HUES48 (cell line): ENCODE measurements around the gene GOT1.

Experiments
- H3K27ac ChIP-seq: one replicate; pipeline ENCODE4 v1.7.0; 2013; ENCODE audit warnings: low read depth, low read length, inconsistent platforms
- H3K27me3 ChIP-seq: 2 replicates; pipeline ENCODE4 v1.6.1; 2013; ENCODE audit warnings: mild to moderate bottlenecking, low read length; ENCODE audit not compliant: control insufficient read depth, insufficient read depth
- H3K36me3 ChIP-seq: 2 replicates; pipeline ENCODE4 v1.6.1; 2013; ENCODE audit warnings: low read length; ENCODE audit not compliant: control insufficient read depth, insufficient read depth
- H3K4me1 ChIP-seq: 2 replicates; pipeline ENCODE4 v1.6.1; 2013; ENCODE audit warnings: mild to moderate bottlenecking, low read length; ENCODE audit not compliant: control insufficient read depth, insufficient read depth
- H3K4me3 ChIP-seq: 2 replicates; pipeline ENCODE4 v1.5.1; 2013; ENCODE audit warnings: mild to moderate bottlenecking, low read depth, low read length
- H3K9ac ChIP-seq: 2 replicates; pipeline ENCODE4 v1.6.1; 2013; ENCODE audit warnings: mild to moderate bottlenecking, low read depth, low read length, moderate library complexity
- H3K9me3 ChIP-seq: 2 replicates; pipeline ENCODE4 v1.6.1; 2013; ENCODE audit warnings: low read length; ENCODE audit not compliant: control insufficient read depth, insufficient read depth

The GOT1 gene

GRCh38 chr10:99430451-99431189, at the start of gene GOT1:
GOT1 (minus strand) TSS chr10:99430624; CDS start chr10:99430565, 59 bp downstream.
- Histone ChIP-seq H3K27ac (peak within 1 kb of the TSS; percentile 71), H3K9ac (peak within 1 kb of the TSS; percentile 83), H3K36me3 (peaks cover 7% of the 10 kb centered on the region; the same call in 1 of the 2 replicates), H3K4me3 (peak within 1 kb of the TSS; percentile 89), H3K27me3 (no peaks in the 10 kb centered on the region), H3K9me3 (no peaks in the 10 kb centered on the region), H3K4me1 (no peaks in the 10 kb centered on the region; the same call in 1 of the 2 replicates)

GRCh38 chr10:99470327-99470726, 39.9 kb upstream of the GOT1 start:
- H3K9ac ChIP-seq = no peak overlapping the region
- no peak overlapping the region for H3K27ac ChIP-seq
- no peaks in the 10 kb centered on the region for H3K27me3 ChIP-seq
- no peaks in the 10 kb centered on the region for H3K36me3 ChIP-seq
- no peak overlapping the region for H3K4me3 ChIP-seq
- no peaks in the 10 kb centered on the region for H3K9me3 ChIP-seq
- H3K4me1 ChIP-seq = no peaks in the 10 kb centered on the region

GRCh38 chr10:99467236-99467999, 37.0 kb upstream of the GOT1 start:
- Histone ChIP-seq H3K9ac (no peak overlapping the region), H3K9me3 (no peaks in the 10 kb centered on the region), H3K4me1 (no peaks in the 10 kb centered on the region), H3K27me3 (no peaks in the 10 kb centered on the region), H3K4me3 (no peak overlapping the region), H3K36me3 (no peaks in the 10 kb centered on the region), H3K27ac (no peak overlapping the region)

GRCh38 chr10:99466632-99467223, 36.3 kb upstream of the GOT1 start:
- H3K9me3 ChIP-seq = no peaks in the 10 kb centered on the region
- no peaks in the 10 kb centered on the region for H3K36me3 ChIP-seq
- no peak overlapping the region for H3K27ac ChIP-seq
- H3K27me3 ChIP-seq = no peaks in the 10 kb centered on the region
- no peak overlapping the region for H3K9ac ChIP-seq
- H3K4me3 ChIP-seq = no peak overlapping the region
- no peaks in the 10 kb centered on the region for H3K4me1 ChIP-seq

GRCh38 chr10:99461230-99461629, 30.8 kb upstream of the GOT1 start:
- Histone ChIP-seq H3K4me3 (no peak overlapping the region), H3K4me1 (no peaks in the 10 kb centered on the region), H3K27ac (no peak overlapping the region), H3K9me3 (no peaks in the 10 kb centered on the region), H3K9ac (no peak overlapping the region), H3K36me3 (no peaks in the 10 kb centered on the region), H3K27me3 (no peaks in the 10 kb centered on the region)

GRCh38 chr10:99460070-99460469, 29.6 kb upstream of the GOT1 start:
- Histone ChIP-seq H3K9me3 (no peaks in the 10 kb centered on the region), H3K4me3 (no peak overlapping the region), H3K27ac (no peak overlapping the region), H3K36me3 (no peaks in the 10 kb centered on the region), H3K9ac (no peak overlapping the region), H3K27me3 (no peaks in the 10 kb centered on the region), H3K4me1 (no peaks in the 10 kb centered on the region)

GRCh38 chr10:99459217-99459616, 28.8 kb upstream of the GOT1 start:
- H3K4me1 ChIP-seq = no peaks in the 10 kb centered on the region
- no peak overlapping the region for H3K9ac ChIP-seq
- H3K36me3 ChIP-seq = no peaks in the 10 kb centered on the region
- no peak overlapping the region for H3K4me3 ChIP-seq
- no peak overlapping the region for H3K27ac ChIP-seq
- no peaks in the 10 kb centered on the region for H3K27me3 ChIP-seq
- H3K9me3 ChIP-seq = no peaks in the 10 kb centered on the region

- no peak overlapping the region for H3K4me3 ChIP-seq
- H3K4me1 ChIP-seq = peaks cover 2% of the 10 kb centered on the region
- no peaks in the 10 kb centered on the region for H3K9me3 ChIP-seq
- no peaks in the 10 kb centered on the region for H3K27me3 ChIP-seq
- H3K27ac ChIP-seq = no peak overlapping the region
- H3K36me3 ChIP-seq = no peaks in the 10 kb centered on the region
- H3K9ac ChIP-seq = no peak overlapping the region
These were observed 27.4 kb upstream of the GOT1 start for GRCh38 chr10:99457813-99458212.

- H3K27ac ChIP-seq = no peak overlapping the region
- no peak overlapping the region for H3K4me3 ChIP-seq
- no peaks in the 10 kb centered on the region for H3K9me3 ChIP-seq
- H3K27me3 ChIP-seq = no peaks in the 10 kb centered on the region
- no peak overlapping the region for H3K9ac ChIP-seq
- no peaks in the 10 kb centered on the region for H3K36me3 ChIP-seq
- H3K4me1 ChIP-seq = peaks cover 10% of the 10 kb centered on the region
These were observed 26.5 kb upstream of the GOT1 start for GRCh38 chr10:99456931-99457288.

GRCh38 chr10:99456207-99456930, 25.9 kb upstream of the GOT1 start:
- Histone ChIP-seq H3K9ac (no peak overlapping the region), H3K4me1 (peaks cover 15% of the 10 kb centered on the region), H3K4me3 (no peak overlapping the region), H3K9me3 (no peaks in the 10 kb centered on the region), H3K27ac (no peak overlapping the region), H3K36me3 (no peaks in the 10 kb centered on the region), H3K27me3 (no peaks in the 10 kb centered on the region)
